Effector memory CD8-positive, alpha-beta T cell (primary cell): ENCODE data around the gene MYF6.

Experiments used
- ATAC-seq: fragments of 150-1000 bp; cut with Tn5 transposase; replicated peaks from 2 replicates; pipeline ENCODE4 v1.10.0; 2021; ENCODE audit warnings: mild to moderate bottlenecking, moderate library complexity
- DNase-seq, 3 experiments: peaks; one replicate each; pipeline ENCODE4 v3.0.0; 2021
- H3K27ac Mint-ChIP-seq, 2 donors: one replicate each; pipeline ENCODE4 v1.8.0; 2022; ENCODE audit warnings: mild to moderate bottlenecking in 2 of 2, mixed read lengths in 2 of 2, moderate library complexity in 2 of 2
- H3K27me3 Mint-ChIP-seq, 2 donors: one replicate each; pipeline ENCODE4 v1.8.0; 2022; ENCODE audit warnings: mixed read lengths in 2 of 2
- H3K36me3 Mint-ChIP-seq: one replicate; pipeline ENCODE4 v1.8.0; 2022; ENCODE audit warnings: mild to moderate bottlenecking, moderate library complexity, mixed read lengths; ENCODE audit not compliant: insufficient read depth
- H3K4me1 Mint-ChIP-seq, 2 donors: one replicate each; pipeline ENCODE4 v1.8.0; 2022; ENCODE audit warnings: low read depth in 2 of 2, mixed read lengths in 2 of 2
- H3K4me3 Mint-ChIP-seq, 2 donors: one replicate each; pipeline ENCODE4 v1.8.0; 2022; ENCODE audit warnings: mild to moderate bottlenecking in 2 of 2, mixed read lengths in 2 of 2, moderate library complexity in 2 of 2
- H3K9me3 Mint-ChIP-seq, 2 donors: one replicate each; pipeline ENCODE4 v1.8.0; 2022; ENCODE audit warnings: mixed read lengths in 2 of 2

Gene MYF6

DNA sequence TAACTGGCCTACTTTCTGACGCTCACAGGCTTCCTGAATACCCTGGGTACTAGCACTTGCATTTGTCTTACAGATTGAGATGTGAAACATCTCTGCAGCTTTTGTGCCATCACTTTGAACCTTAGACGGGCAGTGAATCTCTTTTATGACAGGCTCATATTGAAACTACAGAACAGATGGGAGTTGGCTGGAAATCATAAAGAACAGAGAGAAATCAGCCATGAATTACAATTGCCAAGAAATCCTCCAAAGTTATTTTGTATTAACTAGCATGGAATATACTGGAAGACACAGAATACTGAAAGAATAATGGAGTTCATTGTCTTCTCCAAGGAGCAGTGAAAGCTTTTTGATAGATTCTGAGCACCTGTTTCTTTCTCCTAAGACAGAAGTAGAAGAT, 42.0 kb downstream of the MYF6 start:
- ATAC-seq: no peak
- no peaks in the 10 kb centered on the region for H3K4me1 Mint-ChIP-seq
- H3K4me3 Mint-ChIP-seq: no peak overlapping the region
- no peaks in the 10 kb centered on the region for H3K27me3 Mint-ChIP-seq
- no peaks in the 10 kb centered on the region for H3K36me3 Mint-ChIP-seq
- H3K27ac Mint-ChIP-seq: no peak overlapping the region
- no peak for DNase-seq
- H3K9me3 Mint-ChIP-seq: peaks cover 6 to 10% of the 10 kb centered on the region in 2 donors

- no peak overlapping the region for H3K4me3 Mint-ChIP-seq
- no peaks in the 10 kb centered on the region for H3K27me3 Mint-ChIP-seq
- no peak for ATAC-seq
- H3K36me3 Mint-ChIP-seq: no peaks in the 10 kb centered on the region
- H3K9me3 Mint-ChIP-seq: peaks cover 12 to 16% of the 10 kb centered on the region in 2 donors
- H3K27ac Mint-ChIP-seq: no peak overlapping the region
- no peak for DNase-seq
- H3K4me1 Mint-ChIP-seq: no peaks in the 10 kb centered on the region
Measured at GRCh38 chr12:80752464-80752863, 45.0 kb downstream of the MYF6 start.

DNA sequence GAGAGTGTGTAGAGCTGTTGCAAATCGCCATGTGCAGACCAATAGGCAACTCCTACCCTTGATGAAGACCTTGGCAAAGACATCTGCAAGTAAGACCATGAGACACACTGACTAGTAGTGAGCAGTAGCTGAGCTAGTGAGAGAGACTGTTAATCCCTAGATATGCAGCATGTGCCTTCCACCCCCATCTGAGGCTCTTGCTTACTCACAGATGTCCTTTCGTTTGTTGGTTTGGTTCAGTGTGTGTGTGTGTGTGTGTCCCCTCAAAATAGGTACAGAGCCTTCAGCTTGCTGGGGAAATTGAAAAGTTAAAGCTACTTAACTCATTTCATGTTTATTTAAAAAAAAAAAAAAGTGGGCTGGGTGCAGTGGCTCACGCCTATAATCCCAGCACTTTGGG, 46.8 kb downstream of the MYF6 start:
- peaks cover 14 to 16% of the 10 kb centered on the region in 2 donors for H3K9me3 Mint-ChIP-seq
- H3K27ac Mint-ChIP-seq: no peak overlapping the region
- DNase-seq (no peak), ATAC-seq (no peak)
- H3K27me3 Mint-ChIP-seq: no peaks in the 10 kb centered on the region
- peaks cover 2% of the 10 kb centered on the region for H3K36me3 Mint-ChIP-seq
- no peaks in the 10 kb centered on the region for H3K4me1 Mint-ChIP-seq
- H3K4me3 Mint-ChIP-seq: no peak overlapping the region

DNA sequence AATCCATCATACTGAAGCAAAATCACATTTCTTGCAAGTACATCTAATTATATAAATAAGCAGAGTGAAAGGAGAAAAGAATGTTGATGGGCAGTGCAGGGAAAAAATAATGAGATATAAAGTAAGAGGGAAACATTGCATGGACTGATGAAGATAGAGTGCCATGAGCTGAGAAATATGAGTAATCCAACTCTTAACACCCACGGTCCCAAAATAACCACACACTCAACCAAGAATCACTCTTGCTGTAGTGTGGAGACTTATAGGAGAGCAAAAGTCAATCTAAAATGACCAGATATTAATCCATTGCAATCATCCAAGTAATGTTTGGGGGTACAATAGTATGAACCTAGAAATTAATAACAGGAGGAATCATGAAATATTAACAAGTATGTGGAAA, 49.4 kb downstream of the MYF6 start:
- Mint-ChIP-seq H3K36me3 (peaks cover 2% of the 10 kb centered on the region), H3K27ac (no peak overlapping the region), H3K4me3 (no peak overlapping the region), H3K27me3 (no peaks in the 10 kb centered on the region), H3K4me1 (no peaks in the 10 kb centered on the region), H3K9me3 (peaks cover 9 to 16% of the 10 kb centered on the region in 2 donors)
- no peak for DNase-seq
- ATAC-seq: no peak
